HEK293 (cell line): ENCODE measurements around the gene DACT2.

Source experiments
- CTCF ChIA-PET: fragments of 350-600 bp; formaldehyde crosslinking; extraction: SDS; loops from one replicate; lab custom pipeline; 2021; ENCODE audit warnings: antibody characterized with exemption; lab: Yijun Ruan, JAX
- POLR2A ChIA-PET: fragments of 300-600 bp; formaldehyde crosslinking; extraction: SDS; loops from one replicate; lab custom pipeline; 2020; ENCODE audit warnings: antibody characterized with exemption, inconsistent platforms; lab: Yijun Ruan, JAX
- H3K27ac ChIP-seq: fragments of 200-500 bp; sonication (Bioruptor generic); 2 replicates; pipeline ENCODE4 v1.5.1; 2014; ENCODE audit warnings: low read depth, low read length, control low read depth, inconsistent platforms; ENCODE audit errors: extremely low read depth
- H3K36me3 ChIP-seq, 2 experiments: fragments of 200-500 bp in 1 of 2; sonication (Bioruptor generic) in 1 of 2; 1 replicate in 1 of 2; 2 replicates in 1 of 2; pipeline ENCODE4 v1.5.1; 2014 to 2017; ENCODE audit warnings: inconsistent platforms in 2 of 2, low read length in 2 of 2; ENCODE audit not compliant: control insufficient read depth in 2 of 2, insufficient read depth in 1 of 2
- H3K4me1 ChIP-seq: fragments of 200-500 bp; sonication (Bioruptor generic); 2 replicates; pipeline ENCODE4 v1.5.1; 2014; ENCODE audit warnings: mild to moderate bottlenecking, low read length, inconsistent platforms; ENCODE audit not compliant: control insufficient read depth, insufficient read depth
- H3K4me3 ChIP-seq: 2 replicates; pipeline ENCODE4 v1.5.1; 2011; ENCODE audit warnings: low read depth, mild to moderate bottlenecking, control low read depth, low read length, moderate library complexity
- H3K9me3 ChIP-seq: fragments of 200-500 bp; sonication (Bioruptor generic); 2 replicates; pipeline ENCODE4 v1.5.1; 2014; ENCODE audit warnings: low read depth, low read length, inconsistent platforms; ENCODE audit not compliant: control insufficient read depth, insufficient read depth
- HOXD13 ChIP-seq: sonication (generic); formaldehyde crosslinking; IDR thresholded peaks from 2 replicates; pipeline ENCODE4 v1.8.0; 2022; ENCODE audit warnings: missing genetic modification reagents, borderline replicate concordance
- PBX3 ChIP-seq: sonication (generic); formaldehyde crosslinking; IDR thresholded peaks from 2 replicates; pipeline ENCODE4 v1.8.1; 2022; ENCODE audit warnings: mild to moderate bottlenecking, moderate library complexity, missing genetic modification reagents
- PRDM6 ChIP-seq: fragments of 450-650 bp; formaldehyde crosslinking; IDR thresholded peaks from 2 replicates; pipeline ENCODE4 v1.5.1; 2017; ENCODE audit warnings: missing biosample characterization, missing genetic modification characterization
- ZBTB11 ChIP-seq: fragments of 450-650 bp; formaldehyde crosslinking; conservative IDR thresholded peaks from 2 replicates; pipeline ENCODE4 v1.5.1; 2016; ENCODE audit warnings: low read depth, missing biosample characterization, missing genetic modification characterization
- ZNF184 ChIP-seq: fragments of 450-650 bp; IDR thresholded peaks from 2 replicates; pipeline ENCODE4 v1.5.1; 2018; ENCODE audit warnings: missing biosample characterization, mild to moderate bottlenecking, missing genetic modification characterization
- ZNF214 ChIP-seq: fragments of 450-650 bp; formaldehyde crosslinking; IDR thresholded peaks from 2 replicates; pipeline ENCODE4 v1.5.1; 2017; ENCODE audit warnings: missing biosample characterization, mild to moderate bottlenecking, missing genetic modification characterization, borderline replicate concordance
- ZNF223 ChIP-seq: fragments of 450-650 bp; formaldehyde crosslinking; IDR thresholded peaks from 2 replicates; pipeline ENCODE4 v1.5.1; 2016; ENCODE audit warnings: missing biosample characterization, missing genetic modification characterization
- ZNF239 ChIP-seq: fragments of 450-650 bp; formaldehyde crosslinking; IDR thresholded peaks from 2 replicates; pipeline ENCODE4 v1.5.1; 2016; ENCODE audit warnings: missing biosample characterization, missing genetic modification characterization
- ZNF366 ChIP-seq: fragments of 450-650 bp; formaldehyde crosslinking; conservative IDR thresholded peaks from 2 replicates; pipeline ENCODE4 v1.5.1; 2016; ENCODE audit warnings: missing biosample characterization, missing genetic modification characterization
- ZNF585B ChIP-seq: fragments of 450-650 bp; formaldehyde crosslinking; IDR thresholded peaks from 2 replicates; pipeline ENCODE4 v1.5.1; 2016; ENCODE audit warnings: missing biosample characterization, missing genetic modification characterization
- TF ChIP-seq, protein P1 (sequence below): fragments of 450-650 bp; formaldehyde crosslinking; IDR thresholded peaks from 2 replicates; pipeline ENCODE4 v1.5.1; 2016; ENCODE audit warnings: missing biosample characterization, missing genetic modification characterization

DACT2 gene

GRCh38 chr6:168265394-168265793 is 54.2 kb downstream of the DACT2 start:
- H3K9me3 ChIP-seq: no peaks in the 10 kb centered on the region
- ChIA-PET CTCF (interaction anchor here (0.8 kb wide), 1 partner anchor 72 kb away, joined by 4 read pairs; no protein-coding TSS in a partner anchor), POLR2A (no interaction called here)
- no peaks in the 10 kb centered on the region for H3K4me1 ChIP-seq
- no peak overlapping the region for H3K4me3 ChIP-seq
- no peaks in the 10 kb centered on the region for H3K36me3 ChIP-seq
- TF ChIP-seq ZNF184 (tag by site-specific recombination) (no peak), ZBTB11 (tag by site-specific recombination) (no peak), ZNF223 (no peak), ZNF366 (tag by site-specific recombination) (no peak), ZNF585B (tag by site-specific recombination) (no peak), ZNF239 (no peak), PRDM6 (no peak), HOXD13 (no peak), ZNF214 (no peak)
- H3K27ac ChIP-seq: no peak overlapping the region

DNA sequence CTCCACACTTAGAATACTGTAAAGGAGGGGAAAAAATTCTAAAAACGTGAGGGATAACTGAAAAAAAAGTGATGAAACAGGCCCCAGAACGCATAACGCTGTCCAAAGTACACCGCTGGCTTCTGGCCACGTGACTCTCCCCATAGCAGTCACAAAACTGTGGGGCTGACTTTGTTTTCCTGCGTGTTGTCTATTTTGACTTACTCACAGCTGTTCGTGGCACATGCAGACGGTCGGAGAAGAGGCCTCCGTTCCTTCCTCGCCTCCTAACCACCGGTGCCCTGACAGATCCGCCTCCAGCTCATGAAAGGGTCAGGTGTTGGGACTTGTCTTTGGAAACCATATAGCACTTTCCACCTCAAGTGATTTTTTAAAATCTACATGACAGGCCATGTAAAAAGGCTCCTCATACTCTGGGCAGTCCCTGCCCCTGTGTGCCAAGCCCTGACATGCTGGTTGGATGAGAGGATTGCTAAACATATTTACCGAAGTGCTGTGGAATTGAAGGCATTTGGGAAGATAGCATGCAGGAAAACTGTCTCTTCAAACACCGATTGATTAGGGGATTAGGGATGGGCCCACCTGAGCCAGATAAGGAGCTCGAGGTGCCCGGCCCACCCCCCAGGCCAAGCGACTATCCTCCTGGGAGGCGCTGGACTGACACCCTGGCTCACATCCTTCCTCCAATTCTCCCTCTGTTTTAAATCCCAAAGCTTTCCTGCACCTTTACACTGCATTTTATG is 54.8 kb downstream of the DACT2 start:
- Histone ChIP-seq H3K27ac (no peak overlapping the region), H3K36me3 (no peaks in the 10 kb centered on the region), H3K4me3 (no peak overlapping the region), H3K4me1 (no peaks in the 10 kb centered on the region)
- no peak for TF ChIP-seq PBX3 (CRISPR knock-in tag)
- TF ChIP-seq, protein P1, sequence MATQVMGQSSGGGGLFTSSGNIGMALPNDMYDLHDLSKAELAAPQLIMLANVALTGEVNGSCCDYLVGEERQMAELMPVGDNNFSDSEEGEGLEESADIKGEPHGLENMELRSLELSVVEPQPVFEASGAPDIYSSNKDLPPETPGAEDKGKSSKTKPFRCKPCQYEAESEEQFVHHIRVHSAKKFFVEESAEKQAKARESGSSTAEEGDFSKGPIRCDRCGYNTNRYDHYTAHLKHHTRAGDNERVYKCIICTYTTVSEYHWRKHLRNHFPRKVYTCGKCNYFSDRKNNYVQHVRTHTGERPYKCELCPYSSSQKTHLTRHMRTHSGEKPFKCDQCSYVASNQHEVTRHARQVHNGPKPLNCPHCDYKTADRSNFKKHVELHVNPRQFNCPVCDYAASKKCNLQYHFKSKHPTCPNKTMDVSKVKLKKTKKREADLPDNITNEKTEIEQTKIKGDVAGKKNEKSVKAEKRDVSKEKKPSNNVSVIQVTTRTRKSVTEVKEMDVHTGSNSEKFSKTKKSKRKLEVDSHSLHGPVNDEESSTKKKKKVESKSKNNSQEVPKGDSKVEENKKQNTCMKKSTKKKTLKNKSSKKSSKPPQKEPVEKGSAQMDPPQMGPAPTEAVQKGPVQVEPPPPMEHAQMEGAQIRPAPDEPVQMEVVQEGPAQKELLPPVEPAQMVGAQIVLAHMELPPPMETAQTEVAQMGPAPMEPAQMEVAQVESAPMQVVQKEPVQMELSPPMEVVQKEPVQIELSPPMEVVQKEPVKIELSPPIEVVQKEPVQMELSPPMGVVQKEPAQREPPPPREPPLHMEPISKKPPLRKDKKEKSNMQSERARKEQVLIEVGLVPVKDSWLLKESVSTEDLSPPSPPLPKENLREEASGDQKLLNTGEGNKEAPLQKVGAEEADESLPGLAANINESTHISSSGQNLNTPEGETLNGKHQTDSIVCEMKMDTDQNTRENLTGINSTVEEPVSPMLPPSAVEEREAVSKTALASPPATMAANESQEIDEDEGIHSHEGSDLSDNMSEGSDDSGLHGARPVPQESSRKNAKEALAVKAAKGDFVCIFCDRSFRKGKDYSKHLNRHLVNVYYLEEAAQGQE: peak; percentile 69; the same call in 1 of the 2 replicates
- TF ChIP-seq, all 188 proteins: peak for 1
- ChIA-PET POLR2A (no interaction called here), CTCF (no interaction called here)
- no peaks in the 10 kb centered on the region for H3K9me3 ChIP-seq
